ENCODE measurements around the gene SLC35E2B.

Gene SLC35E2B

GRCh38 chr1:1627829-1628753, 64.5 kb downstream of the SLC35E2B start:
- TF ChIP-seq CTCF (conservative IDR thresholded peaks at IDR 0.05; ENCODE audit: low read depth, low read length) = no peak
- no peak for DNase-seq (ENCODE audit: low read depth)
- H3K4me3 ChIP-seq (ENCODE audit: low read depth, low read length) = no peak overlapping the region

- no peak for DNase-seq (ENCODE audit: low read depth)
- TF ChIP-seq CTCF (conservative IDR thresholded peaks at IDR 0.05; ENCODE audit: low read depth, low read length) = no peak
Measured at GRCh38 chr1:1627261-1627828, 65.2 kb downstream of the SLC35E2B start.

GRCh38 chr1:1626207-1627141, 66.1 kb downstream of the SLC35E2B start:
- no peak for TF ChIP-seq CTCF (conservative IDR thresholded peaks at IDR 0.05; ENCODE audit: low read depth, low read length)
- no peak overlapping the region for H3K4me3 ChIP-seq (ENCODE audit: low read depth, low read length)
- no peak for DNase-seq (ENCODE audit: low read depth)

More at GRCh38 chr1:1627261-1627828, 65.2 kb downstream of the SLC35E2B start:
- H3K4me3 ChIP-seq (ENCODE audit: low read depth, low read length) = no peak overlapping the region

- no peak for DNase-seq (ENCODE audit: low read depth)
- TF ChIP-seq CTCF (conservative IDR thresholded peaks at IDR 0.05; ENCODE audit: low read depth, low read length) = no peak
- H3K4me3 ChIP-seq (ENCODE audit: low read depth, low read length) = no peak overlapping the region
Measured at GRCh38 chr1:1625824-1626206, 66.8 kb downstream of the SLC35E2B start.

- no peak overlapping the region for H3K4me3 ChIP-seq (ENCODE audit: low read depth, low read length)
- no peak for TF ChIP-seq CTCF (conservative IDR thresholded peaks at IDR 0.05; ENCODE audit: low read depth, low read length)
- DNase-seq (ENCODE audit: low read depth) = no peak
Measured at GRCh38 chr1:1625404-1625775, 67.2 kb downstream of the SLC35E2B start.

- DNase-seq (ENCODE audit: low read depth) = no peak
- TF ChIP-seq CTCF (conservative IDR thresholded peaks at IDR 0.05; ENCODE audit: low read depth, low read length) = no peak
- no peak overlapping the region for H3K4me3 ChIP-seq (ENCODE audit: low read depth, low read length)
Measured at GRCh38 chr1:1624443-1625403, 67.9 kb downstream of the SLC35E2B start.

Measured in choroid plexus epithelial cell (primary cell).